Erythroblast (primary cell): ENCODE data around the gene PCBP4.

Experiments
- GATA1 ChIP-seq: IDR thresholded peaks from 2 replicates; pipeline ENCODE4 v1.6.1; 2011; ENCODE audit warnings: low read depth, mild to moderate bottlenecking, control low read depth, low read length, moderate library complexity
- POLR2A ChIP-seq: IDR thresholded peaks from 2 replicates; pipeline ENCODE4 v1.6.1; 2011; ENCODE audit warnings: mild to moderate bottlenecking, low read length

GRCh38 chr3:51934139-51934850, 33.0 kb downstream of the PCBP4 start:
- no peak for TF ChIP-seq POLR2A
- no peak for TF ChIP-seq GATA1
